Neutrophil (primary cell): ENCODE measurements around the gene TAOK1.

ENCODE experiments used
- H3K27ac ChIP-seq: fragments of 200-600 bp; sonication (generic); 2 replicates; pipeline ENCODE4 v1.5.1; 2016; ENCODE audit warnings: mild to moderate bottlenecking, moderate library complexity
- H3K27me3 ChIP-seq: fragments of 200-600 bp; sonication (generic); 2 replicates; pipeline ENCODE4 v1.6.0; 2016; ENCODE audit warnings: mild to moderate bottlenecking
- H3K36me3 ChIP-seq: fragments of 200-600 bp; sonication (generic); 2 replicates; pipeline ENCODE4 v1.5.1; 2017
- H3K4me1 ChIP-seq, 2 experiments: fragments of 200-600 bp in 1 of 2; sonication (generic) in 1 of 2; 1 replicate in 1 of 2; 2 replicates in 1 of 2; pipeline versions ENCODE4 v1.5.1 to v1.6.1; 2013 to 2016; ENCODE audit warnings: low read depth in 1 of 2, low read length in 1 of 2, mild to moderate bottlenecking in 1 of 2, moderate library complexity in 1 of 2; ENCODE audit not compliant: control insufficient read depth in 1 of 2, insufficient read depth in 1 of 2
- H3K4me3 ChIP-seq, 2 experiments: fragments of 200-600 bp in 1 of 2; sonication (generic) in 1 of 2; 1 replicate in 1 of 2; 2 replicates in 1 of 2; pipeline ENCODE4 v1.5.1; 2013 to 2016; ENCODE audit warnings: low read depth in 1 of 2, low read length in 1 of 2, mild to moderate bottlenecking in 1 of 2, moderate library complexity in 1 of 2
- H3K9me3 ChIP-seq: fragments of 200-600 bp; sonication (generic); 2 replicates; pipeline ENCODE4 v1.5.1; 2016
- CTCF ChIP-seq: fragments of 200-600 bp; sonication (generic); IDR thresholded peaks from 2 replicates; pipeline ENCODE4 v1.5.1; 2016; ENCODE audit warnings: antibody characterized with exemption

TAOK1 gene

GRCh38 chr17:29589524-29590410 is 199.6 kb downstream of the TAOK1 start, which contains the start of gene GIT1:
TSS of gene GIT1 (minus strand) at chr17:29589648. CDS start at chr17:29589378, 270 bp downstream.
- Histone ChIP-seq H3K4me3 (peak within 1 kb of the TSS; percentile 74 to 81), H3K36me3 (no peaks in the 10 kb centered on the region), H3K27ac (peak within 1 kb of the TSS; percentile 41), H3K4me1 (peaks cover 62 to 63% of the 10 kb centered on the region in 2 experiments), H3K27me3 (peaks cover 61% of the 10 kb centered on the region), H3K9me3 (no peaks in the 10 kb centered on the region)
- peak; percentile 32 for TF ChIP-seq CTCF

- Histone ChIP-seq H3K9me3 (no peaks in the 10 kb centered on the region), H3K27me3 (peaks cover 69% of the 10 kb centered on the region), H3K27ac (no peak overlapping the region), H3K4me1 (peaks cover 55% of the 10 kb centered on the region in 2 experiments), H3K36me3 (no peaks in the 10 kb centered on the region), H3K4me3 (peak overlapping the region; percentile 74 to 81)
- TF ChIP-seq CTCF = no peak
Observed at GRCh38 chr17:29590411-29591145, 200.4 kb downstream of the TAOK1 start.

GRCh38 chr17:29591146-29591736 is 201.1 kb downstream of the TAOK1 start:
- H3K27ac ChIP-seq = no peak overlapping the region
- H3K4me1 ChIP-seq = peaks cover 55% of the 10 kb centered on the region in 2 experiments
- H3K27me3 ChIP-seq = peaks cover 76% of the 10 kb centered on the region
- no peaks in the 10 kb centered on the region for H3K36me3 ChIP-seq
- no peak for TF ChIP-seq CTCF
- no peaks in the 10 kb centered on the region for H3K9me3 ChIP-seq
- H3K4me3 ChIP-seq = peak overlapping the region; percentile 34 to 50

- Histone ChIP-seq H3K4me3 (peak overlapping the region; percentile 34 to 65), H3K27me3 (peaks cover 82% of the 10 kb centered on the region), H3K4me1 (peaks cover 55% of the 10 kb centered on the region in 2 experiments), H3K27ac (no peak overlapping the region), H3K36me3 (no peaks in the 10 kb centered on the region), H3K9me3 (no peaks in the 10 kb centered on the region)
- TF ChIP-seq CTCF = peak; percentile 85
Observed at GRCh38 chr17:29591737-29592608, 201.8 kb downstream of the TAOK1 start.
